Inflammatory macrophage treated with lipopolysaccharide for 4 hours (primary cell): ENCODE measurements around the gene DCTN2.
"Not testable (repeated sequence)": the region's sequence is repeated elsewhere in the genome, so short reads cannot be mapped to it uniquely, and the experiment has no call there.

Source experiments
- DNase-seq: peaks from one replicate; pipeline ENCODE4 v3.0.0-alpha.2; 2020

Gene DCTN2

DNA sequence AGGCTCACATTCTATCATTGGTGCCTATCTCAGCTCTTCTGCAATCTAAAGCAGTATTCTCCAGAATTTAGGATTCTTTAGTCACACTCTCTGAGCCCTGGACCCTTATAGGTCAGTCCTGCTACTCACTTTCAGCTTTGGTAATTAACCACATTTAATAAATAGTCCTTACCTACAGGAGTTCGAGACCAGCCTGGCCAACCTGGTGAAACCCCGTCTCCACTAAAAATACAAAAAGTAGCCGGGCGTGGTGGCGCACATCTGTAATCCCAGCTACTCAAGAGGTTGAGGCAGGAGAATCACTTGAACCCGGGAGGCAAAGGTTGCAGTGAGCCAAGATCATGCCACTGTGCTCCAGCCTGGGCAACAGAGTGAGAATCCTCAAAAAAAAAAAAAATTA, 33.3 kb downstream of the DCTN2 start:
- DNase-seq: not testable (repeated sequence)

GRCh38 chr12:57513266-57513665, 33.7 kb downstream of the DCTN2 start:
- DNase-seq: no peak

DNA sequence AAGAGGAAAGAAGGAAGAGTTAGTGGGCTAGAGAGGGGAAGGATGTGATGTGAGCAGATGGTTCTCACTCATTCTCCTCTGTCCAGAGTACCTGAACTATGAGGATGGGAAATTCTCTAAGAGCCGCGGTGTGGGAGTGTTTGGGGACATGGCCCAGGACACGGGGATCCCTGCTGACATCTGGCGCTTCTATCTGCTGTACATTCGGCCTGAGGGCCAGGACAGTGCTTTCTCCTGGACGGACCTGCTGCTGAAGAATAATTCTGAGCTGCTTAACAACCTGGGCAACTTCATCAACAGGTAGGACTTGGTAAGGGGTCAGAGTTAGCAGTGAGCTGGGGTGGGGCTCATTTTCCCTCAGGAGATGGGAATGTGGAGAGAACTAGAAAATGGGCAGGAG, 34.3 kb downstream of the DCTN2 start:
- no peak for DNase-seq

DNA sequence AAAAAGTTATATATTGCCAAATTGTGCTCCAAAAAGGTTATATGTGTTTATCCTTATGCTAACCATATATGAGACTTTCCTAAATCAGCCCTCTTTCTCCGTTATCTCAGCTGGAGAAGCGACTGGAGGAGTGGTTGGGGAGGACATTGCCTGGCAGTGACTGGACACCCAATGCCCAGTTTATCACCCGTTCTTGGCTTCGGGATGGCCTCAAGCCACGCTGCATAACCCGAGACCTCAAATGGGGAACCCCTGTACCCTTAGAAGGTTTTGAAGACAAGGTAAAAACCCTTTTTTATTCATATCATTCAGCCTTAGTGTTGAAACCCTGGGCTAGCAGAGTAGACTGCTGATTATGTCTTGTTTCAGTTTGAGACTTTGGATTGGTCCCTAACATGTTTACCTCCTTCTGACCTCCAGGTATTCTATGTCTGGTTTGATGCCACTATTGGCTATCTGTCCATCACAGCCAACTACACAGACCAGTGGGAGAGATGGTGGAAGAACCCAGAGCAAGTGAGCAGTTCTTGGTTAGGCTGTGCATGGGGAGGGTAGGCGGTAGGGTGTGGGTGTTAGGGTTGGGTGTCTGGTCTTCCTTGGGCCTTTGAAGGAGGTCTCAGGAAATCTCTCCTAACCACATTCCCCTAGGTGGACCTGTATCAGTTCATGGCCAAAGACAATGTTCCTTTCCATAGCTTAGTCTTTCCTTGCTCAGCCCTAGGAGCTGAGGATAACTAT, 35.2 kb downstream of the DCTN2 start:
- no peak for DNase-seq

GRCh38 chr12:57511161-57511560, 35.8 kb downstream of the DCTN2 start:
- DNase-seq: no peak

DNA sequence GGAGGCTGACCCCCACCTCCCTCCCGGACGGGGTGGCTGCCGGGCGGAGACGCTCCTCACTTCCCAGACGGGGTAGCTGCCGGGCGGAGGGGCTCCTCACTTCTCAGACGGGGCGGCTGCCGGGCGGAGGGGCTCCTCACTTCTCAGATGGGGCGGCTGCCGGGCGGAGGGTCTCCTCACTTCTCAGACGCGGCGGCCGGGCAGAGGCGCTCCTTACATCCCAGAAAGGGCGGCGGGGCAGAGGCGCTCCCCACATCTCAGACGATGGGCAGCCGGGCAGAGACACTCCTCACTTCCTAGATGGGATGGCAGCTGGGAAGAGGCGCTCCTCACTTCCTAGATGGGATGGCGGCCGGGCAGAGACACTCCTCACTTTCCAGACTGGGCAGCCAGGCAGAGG, 39.2 kb downstream of the DCTN2 start:
- DNase-seq: not testable (repeated sequence)

DNA sequence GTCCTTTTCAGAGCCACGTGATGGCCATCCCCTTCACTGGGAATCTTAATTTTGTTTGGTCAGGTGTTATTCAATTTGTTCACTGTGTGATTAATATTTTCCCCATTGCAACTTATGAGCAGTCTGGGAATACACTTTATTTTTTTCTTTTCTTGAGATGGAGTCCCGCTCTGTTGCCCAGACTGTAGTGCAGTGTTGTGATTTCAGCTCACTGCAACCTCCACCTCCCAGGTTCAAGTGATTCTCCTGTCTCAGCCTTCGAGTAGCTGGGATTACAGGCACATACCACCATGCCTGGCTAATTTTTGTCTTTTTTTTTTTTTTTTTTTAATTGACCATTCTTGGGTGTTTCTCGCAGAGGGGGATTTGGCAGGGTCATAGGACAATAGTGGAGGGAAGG, 40.5 kb downstream of the DCTN2 start:
- not testable (repeated sequence) for DNase-seq

GRCh38 chr12:57502311-57502969, 44.6 kb downstream of the DCTN2 start:
- DNase-seq: not testable (repeated sequence)

GRCh38 chr12:57500213-57500612, 46.8 kb downstream of the DCTN2 start:
- no peak for DNase-seq

DNA sequence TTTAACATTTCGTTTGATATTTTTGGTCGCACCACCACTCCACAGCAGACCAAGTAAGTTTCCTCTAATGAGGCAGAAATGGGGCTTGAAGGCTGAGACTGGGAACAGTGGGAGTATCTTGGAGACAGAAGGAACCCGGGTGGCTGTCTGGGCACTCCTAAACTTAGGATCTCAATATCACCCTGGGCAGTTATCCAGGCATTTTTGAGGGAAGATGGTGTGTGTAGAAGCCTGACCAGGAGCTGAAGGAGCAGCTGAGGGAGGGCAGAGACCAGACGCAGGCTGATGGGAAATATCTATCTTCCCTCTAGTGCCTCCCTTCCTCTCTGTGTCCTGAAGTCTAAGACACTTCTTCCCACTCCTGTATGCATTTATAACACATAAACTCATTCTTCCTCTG, 48.4 kb downstream of the DCTN2 start:
- no peak for DNase-seq

DNA sequence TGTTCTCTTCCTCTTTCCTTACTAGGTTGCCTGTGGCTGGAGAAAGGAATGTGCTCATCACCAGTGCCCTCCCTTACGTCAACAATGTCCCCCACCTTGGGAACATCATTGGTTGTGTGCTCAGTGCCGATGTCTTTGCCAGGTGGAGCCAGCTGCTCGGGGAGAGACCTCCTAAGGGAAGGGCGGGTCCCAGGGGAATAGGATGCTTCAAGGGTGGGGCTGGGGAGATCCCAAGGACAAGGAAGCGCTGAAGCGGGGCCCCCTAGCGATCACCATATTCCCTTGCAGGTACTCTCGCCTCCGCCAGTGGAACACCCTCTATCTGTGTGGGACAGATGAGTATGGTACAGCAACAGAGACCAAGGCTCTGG, 48.9 kb downstream of the DCTN2 start:
- DNase-seq: no peak

DNA sequence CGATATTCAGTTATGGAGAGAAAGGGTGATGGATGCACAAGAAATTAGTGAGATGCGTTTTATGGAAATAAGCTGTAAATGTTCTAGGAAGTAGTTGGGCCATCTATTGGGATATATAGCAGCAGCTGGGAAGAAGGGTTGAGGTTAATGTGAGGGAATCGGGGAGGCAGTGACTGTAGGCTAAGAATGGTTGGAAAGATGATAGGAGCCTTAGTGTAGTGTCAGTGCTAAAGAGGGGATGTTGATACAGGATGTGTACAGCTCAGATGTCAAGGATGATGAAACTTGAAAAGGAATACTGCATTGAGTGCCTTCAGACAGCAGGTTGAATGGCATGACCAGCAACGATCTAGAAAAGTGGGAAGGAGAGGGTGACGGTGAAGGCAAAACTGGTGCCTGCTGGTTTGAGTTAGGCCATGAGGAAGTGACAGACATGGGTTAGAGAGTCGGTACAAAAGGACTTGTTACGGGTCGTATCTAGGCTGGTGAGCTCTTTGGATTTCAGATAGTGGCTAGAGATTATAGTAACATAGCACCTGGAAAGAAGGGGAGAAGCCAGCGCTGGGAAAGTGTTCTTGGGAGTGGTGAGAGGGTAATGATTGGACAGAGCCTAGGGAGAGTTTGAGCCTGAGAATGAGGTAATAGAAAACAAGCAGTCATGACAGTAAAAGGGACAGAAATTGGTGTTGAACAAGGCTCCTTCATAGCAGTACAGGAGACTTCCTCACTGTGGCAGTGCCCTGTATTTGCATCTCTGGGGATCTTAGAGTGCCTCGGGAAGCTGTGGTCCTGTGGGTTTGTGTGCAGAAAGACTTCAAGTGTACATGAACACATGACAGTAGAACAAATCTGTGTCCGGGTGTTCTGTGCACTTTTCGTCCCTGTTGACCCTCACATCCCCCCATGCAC, 49.5 kb downstream of the DCTN2 start:
- DNase-seq: no peak

DNA sequence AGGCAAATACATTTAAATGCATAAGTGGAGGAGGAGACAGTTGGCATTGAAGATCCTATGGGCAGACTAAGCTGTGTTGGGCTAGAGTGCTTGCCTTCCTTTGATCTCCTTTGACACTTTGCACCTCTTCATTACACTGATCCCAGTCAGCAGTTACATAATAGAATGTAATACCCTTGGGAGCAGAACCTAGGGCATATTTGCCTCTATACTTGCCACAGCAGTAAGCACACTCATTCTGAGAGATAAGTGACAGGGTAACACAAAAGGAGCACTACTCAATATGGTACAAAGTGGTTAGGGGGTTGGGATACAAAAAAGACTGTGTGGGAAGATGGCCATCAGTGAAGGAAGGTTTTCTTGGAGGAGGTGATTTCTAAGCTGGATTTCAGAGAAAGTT, 50.2 kb downstream of the DCTN2 start:
- DNase-seq: no peak

GRCh38 chr12:57495051-57495701, 51.8 kb downstream of the DCTN2 start:
- not testable (repeated sequence) for DNase-seq

DNA sequence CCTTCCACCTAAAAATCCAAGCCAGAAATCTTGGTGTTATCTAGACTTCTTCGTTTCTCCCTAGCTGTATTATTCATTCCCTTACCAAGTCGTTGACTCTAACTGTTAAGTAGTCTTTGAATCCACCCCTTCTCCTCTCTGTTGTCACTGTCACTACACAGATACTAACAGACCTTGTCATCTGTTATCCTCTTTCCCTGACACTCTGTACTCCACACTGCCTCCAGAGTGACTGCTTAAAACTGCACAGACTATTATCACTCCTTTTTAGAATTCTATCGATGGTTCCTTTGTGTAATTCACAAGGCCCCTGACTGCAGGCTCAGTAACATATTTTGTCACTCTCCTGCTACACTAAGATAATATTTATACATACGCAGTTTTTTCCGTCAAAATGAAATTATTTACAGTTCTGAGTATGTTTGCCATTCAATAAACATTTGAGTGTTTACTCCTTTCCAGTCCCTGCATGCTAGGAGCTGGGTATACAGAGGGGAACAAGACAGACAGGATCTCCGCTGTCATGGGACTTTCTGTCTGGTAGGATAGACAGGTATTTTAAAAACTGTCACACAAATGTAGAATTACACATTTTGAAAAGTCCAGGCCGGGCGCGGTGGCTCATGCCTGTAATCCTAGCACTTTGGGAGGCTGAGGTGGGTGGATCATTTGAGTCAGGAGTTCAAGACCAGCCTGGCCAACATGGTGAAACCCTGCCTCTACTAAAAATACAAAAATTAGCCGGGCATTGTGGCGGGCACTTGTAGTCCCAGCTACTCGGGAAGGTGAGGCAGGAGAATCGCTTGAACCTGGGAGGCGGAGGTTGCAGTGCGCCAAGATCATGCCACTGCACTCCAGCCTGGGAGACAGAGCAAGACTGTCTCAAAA, 55.4 kb downstream of the DCTN2 start:
- DNase-seq: no peak

DNA sequence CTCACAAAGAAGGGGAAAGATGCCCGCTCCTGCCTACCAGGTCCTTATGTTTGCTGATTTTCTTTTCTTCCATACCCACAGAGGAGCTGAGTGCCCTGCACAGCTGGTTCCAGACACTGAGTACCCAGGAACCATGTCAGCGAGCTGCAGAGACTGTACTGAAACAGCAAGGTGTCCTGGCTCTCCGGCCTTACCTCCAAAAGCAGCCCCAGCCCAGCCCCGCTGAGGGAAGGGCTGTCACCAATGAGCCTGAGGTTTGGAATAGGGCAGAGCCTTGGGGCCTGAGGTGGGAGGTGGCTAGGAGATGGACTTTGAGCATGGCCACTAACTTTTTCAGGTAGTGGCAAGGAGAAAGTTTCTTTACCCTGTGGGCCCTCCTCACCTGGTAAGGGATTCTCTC, 56.9 kb downstream of the DCTN2 start:
- DNase-seq: no peak

DNA sequence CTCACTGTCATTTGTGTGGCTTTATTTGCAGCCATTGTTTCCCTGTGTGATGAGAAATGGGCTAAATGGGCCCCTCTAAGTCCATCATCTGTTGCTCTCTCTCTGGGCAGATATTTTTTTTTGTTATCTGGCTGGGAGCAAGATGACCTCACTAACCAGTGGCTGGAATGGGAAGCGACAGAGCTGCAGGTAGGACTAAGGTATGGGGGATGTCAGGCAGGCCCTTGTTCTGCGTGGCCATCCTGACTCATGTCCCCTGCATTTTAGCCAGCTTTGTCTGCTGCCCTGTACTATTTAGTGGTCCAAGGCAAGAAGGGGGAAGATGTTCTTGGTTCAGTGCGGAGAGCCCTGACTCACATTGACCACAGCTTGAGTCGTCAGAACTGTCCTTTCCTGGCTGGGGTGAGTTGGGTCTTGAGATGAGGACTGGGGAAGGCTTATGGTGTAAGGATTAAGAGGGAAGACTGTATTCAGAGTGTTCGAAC, 57.8 kb downstream of the DCTN2 start:
- DNase-seq: peak; percentile 11

- no peak for DNase-seq
Measured at GRCh38 chr12:57488402-57489156, 58.4 kb downstream of the DCTN2 start.

- DNase-seq: peak; percentile 97
Measured at GRCh38 chr12:57487597-57488401, 59.2 kb downstream of the DCTN2 start, which contains the start of gene MARS1. Gene MARS1, plus strand, starts transcription at chr12:57488068. Its CDS starts 23 bp downstream, at chr12:57488091.

GRCh38 chr12:57487055-57487596, 59.9 kb downstream of the DCTN2 start:
- no peak for DNase-seq
